Left renal pelvis (tissue), 4 donors: ENCODE results near the gene ILRUN. TPM values are rescaled to one million over a fixed set of nuclear protein-coding genes. Genes with fewer than 3 reads are reported as not detected.
"Not testable (repeated sequence)": the region's sequence is repeated elsewhere in the genome, so short reads cannot be mapped to it uniquely, and the experiment has no call there.

Source experiments
- DNase-seq, 4 donors: peaks; one replicate each; pipeline ENCODE4 v3.0.0-alpha.2; 2013; ENCODE audit warnings: low read depth in 4 of 4, low spot score in 3 of 4
- polyA plus RNA-seq, 4 donors: library from polyadenylated mRNA; unstranded; fragments of 120-200 nt; gene quantifications; one replicate each; pipeline ENCODE4 v1.2.1, GENCODE V29; 2013; ENCODE audit not compliant: insufficient read length in 4 of 4

ILRUN gene
- polyA plus RNA-seq, 4 donors = 37.9 to 53.4 (median 46.1) TPM

GRCh38 chr6:34667481-34668238 lies 28.9 kb downstream of the ILRUN start:
- no peak for DNase-seq

GRCh38 chr6:34665019-34665418 lies 31.5 kb downstream of the ILRUN start:
- no peak for DNase-seq

DNA sequence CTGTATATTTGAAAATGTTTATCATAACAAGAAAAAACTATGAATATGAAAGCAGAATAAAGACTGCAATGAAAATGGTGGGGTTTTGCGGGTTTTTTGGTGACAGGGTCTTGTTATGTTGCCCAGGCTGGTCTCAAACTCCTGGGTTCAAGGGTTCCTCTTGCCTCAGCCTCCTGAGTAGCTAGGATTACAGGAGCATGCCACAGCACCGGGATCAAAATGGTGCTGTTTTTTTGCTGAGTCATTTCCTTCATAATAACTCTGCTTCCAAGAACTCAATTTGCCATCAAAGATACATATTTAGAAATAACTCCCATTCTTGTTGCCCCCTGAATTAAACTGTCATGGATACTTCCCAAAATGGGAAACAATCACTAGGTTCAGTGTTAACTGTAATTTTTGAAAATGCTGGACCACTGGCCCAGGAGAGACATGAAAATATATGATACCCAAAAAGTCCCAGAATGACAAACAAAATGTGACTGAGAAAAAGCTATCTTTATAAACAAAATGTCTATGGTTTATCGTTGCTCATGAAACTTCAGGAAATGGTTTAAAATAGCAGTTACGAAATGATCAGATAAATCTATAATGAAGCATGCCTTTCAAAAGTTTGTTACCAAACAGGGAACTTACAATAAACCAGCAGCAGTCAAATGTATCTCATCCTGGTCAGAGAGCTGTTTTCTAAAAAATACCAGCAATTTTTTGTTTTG lies 32.2 kb downstream of the ILRUN start:
- no peak for DNase-seq

DNA sequence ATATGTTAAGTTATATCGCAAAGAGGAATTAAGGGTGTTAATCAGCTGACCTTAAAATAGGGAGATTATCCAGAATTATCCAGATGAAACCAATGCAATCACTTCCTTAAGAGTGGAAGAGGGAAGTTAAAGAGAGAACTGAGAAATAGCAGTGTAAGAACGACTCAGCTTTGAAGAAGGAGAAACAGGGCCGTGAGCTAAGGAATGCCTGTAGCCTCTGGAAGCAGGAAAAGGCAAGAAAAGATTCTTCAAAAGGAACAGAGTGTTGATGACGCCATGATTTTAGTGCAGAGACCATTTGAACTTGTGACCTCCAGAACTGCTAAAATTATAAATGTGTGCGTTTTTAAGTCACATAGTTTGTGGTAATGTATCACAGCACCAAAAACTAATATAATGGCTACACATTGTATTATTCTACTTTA lies 32.7 kb downstream of the ILRUN start:
- no peak for DNase-seq

GRCh38 chr6:34663371-34663770 lies 33.2 kb downstream of the ILRUN start:
- DNase-seq = no peak

- DNase-seq = no peak
These were observed 35.2 kb downstream of the ILRUN start for GRCh38 chr6:34661357-34661756.

DNA sequence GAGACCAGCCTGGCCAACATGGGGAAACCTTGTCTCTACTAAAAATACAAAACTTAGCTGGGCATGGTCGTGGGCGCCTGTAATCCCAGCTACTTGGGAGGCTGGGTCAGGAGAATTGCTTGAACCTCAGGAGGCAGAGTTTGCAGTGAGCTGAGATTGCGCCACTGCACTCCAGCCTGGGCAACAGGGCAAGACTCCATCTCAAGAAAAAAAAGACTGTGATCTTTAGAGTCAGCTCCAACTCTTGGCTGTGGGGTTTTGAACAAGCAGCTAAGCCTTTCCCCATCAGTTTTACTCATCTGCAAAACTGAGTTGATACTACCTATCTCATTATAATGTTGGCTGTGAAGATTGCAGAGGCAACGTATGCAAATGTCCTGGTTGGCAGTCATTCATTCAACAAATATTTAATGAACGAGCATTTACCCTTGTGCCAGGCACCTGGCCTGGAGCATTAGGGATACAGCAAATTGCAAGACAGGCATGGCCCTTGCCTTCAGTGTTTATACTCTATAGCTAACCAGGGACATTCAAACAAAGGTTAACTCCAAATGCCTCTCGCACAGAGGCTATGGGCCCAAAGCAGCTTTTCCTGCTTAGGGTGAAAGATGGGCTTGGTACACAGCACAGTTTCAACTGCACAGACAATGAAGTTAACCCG lies 37.8 kb downstream of the ILRUN start:
- DNase-seq = no peak

DNA sequence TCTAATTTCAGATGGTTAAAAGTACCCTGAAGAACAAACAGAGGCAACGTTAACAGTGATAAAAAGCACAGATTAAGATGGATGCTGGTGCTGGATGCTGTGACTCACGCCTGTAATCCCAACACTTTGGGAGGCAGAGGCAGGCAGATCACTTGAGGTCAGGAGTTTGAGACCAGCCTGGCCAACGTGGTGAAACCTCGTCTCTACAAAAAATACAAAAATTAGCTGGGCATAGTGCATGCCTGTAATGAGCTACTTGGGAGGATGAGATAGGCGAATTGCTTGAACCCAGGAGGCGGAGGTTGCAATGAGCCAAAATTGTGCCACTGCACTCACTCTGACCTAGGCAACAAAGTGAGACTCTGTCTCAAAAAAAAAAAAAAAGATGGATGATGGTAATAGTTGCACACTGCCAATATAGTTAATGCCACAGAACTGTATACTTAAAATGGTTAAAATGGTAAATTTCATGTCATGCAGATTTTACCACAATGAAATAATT lies 38.5 kb downstream of the ILRUN start:
- not testable (repeated sequence) for DNase-seq

- peak in 3 of 4 donors; percentile 44 to 61 (median 60) for DNase-seq
These were observed 39.1 kb downstream of the ILRUN start for GRCh38 chr6:34657307-34657978.

DNA sequence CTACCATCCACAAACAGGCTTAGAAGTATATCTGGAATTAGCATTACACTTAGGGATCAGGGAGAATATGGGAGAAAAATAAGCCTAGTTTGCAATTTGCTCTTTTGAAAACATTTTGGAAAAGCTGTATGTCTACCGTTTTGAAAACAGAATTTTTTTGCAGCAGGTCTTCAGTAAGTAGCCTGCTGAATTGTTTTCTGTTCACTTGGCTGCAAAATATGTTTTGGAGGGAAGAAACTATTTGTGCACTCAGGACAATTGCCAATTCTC lies 39.6 kb downstream of the ILRUN start:
- DNase-seq = no peak

DNA sequence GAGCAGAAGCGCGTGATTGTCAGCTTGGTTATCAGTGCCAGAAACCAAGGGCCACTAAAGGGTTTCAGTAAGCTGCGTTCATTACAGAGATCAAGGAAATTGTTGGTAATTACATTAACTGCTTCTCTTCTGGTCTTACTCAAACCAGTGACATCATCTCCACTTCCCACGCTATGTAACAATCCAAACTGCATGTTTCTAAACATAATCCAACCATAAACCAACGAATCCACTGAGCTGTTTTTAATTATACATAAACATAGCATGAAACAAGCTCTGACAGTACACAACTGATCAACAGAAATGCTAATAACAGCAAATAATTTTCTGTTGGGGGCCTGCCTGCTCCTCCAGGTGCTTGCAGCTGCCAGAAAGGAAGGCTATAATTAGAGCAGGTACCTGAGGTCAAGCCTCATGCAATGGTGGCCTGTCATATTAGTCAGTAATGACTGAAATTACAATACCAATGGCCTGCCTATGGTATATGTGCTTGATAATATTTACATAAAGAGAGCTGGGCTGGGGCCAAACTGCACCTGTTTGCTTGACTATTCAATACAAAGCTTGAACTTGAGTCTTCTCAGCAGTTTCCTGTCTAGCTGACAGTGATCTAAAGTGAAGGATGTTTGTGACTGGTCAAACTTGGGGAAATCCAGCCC lies 40.1 kb downstream of the ILRUN start:
- DNase-seq = no peak

- DNase-seq = not testable (repeated sequence)
These were observed 40.6 kb downstream of the ILRUN start for GRCh38 chr6:34655876-34656377.

DNA sequence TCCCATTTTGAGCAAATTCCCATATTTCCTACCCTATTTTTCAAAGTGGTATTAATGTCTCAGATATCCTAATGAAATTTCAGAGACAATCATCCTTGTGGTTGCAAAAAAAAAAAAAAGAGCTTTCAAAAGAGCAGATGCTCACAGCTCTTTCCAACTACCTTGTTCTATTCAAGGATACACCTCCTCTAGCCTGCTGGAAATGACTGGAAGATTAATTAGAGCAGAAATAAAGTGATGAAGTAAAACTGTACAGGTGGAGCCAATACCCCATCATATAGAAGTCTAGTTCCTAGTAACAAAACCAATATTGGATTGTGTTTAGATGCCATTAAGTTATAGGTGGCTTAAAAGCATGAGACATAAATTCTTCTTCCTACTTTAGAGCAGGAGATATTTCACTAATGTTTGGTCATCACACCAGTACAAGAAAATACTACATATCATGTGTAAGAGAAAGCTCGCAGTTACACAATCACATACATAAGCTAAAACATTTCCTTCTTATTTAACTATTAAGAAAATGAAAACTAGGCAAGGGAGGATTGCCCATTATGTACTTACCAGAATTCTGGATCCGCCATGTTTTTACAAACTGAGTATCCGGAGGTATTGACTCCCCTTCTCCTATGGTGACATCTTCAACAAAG lies 42.4 kb downstream of the ILRUN start:
- DNase-seq = no peak

DNA sequence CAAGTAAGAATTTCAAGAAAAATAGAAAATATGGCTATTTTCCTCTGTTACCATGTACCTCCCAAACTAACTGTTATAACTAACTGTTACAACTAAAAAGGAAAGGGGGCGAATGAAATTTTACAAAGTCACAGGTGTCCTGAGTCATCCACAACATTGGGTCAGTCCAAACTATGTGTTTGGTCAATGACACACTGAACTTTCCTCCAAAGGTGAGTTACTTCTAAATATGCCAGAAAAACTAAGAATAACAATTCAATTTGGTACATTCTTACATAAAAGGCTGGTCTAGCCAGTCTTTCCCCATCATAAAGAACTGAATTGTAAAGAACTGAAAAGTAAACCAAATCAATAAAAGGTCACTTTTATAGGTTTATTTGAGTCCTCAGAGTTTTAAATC lies 44.3 kb downstream of the ILRUN start:
- no peak for DNase-seq

GRCh38 chr6:34650823-34651222 lies 45.7 kb downstream of the ILRUN start:
- no peak for DNase-seq

GRCh38 chr6:34650232-34650631 lies 46.3 kb downstream of the ILRUN start:
- not testable (repeated sequence) for DNase-seq

- no peak for DNase-seq
These were observed 47.8 kb downstream of the ILRUN start for GRCh38 chr6:34648806-34649205.
